ENCODE measurements around the gene NXN.
"Not testable (repeated sequence)": the region's sequence is repeated elsewhere in the genome, so short reads cannot be mapped to it uniquely, and the experiment has no call there.

DNA sequence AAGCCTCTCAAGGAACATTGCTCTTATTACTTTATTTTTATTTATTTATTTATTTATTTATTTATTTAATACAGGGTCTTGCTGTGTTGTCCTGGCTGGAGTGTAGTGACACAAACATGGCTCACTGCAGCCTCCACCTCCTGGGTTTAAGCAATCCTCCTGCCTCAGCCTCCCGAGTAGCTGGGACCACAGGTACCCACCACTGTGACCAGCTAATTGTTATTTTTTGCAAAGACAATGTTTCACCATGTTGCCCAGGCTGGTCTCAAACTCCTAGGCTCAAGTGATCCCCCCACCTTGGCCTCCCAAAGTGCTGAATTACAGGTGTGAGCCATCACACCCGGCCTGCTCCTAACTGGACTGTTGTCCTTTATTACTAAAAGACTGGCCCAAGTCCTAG lies 4.8 kb downstream of the NXN start:
- not testable (repeated sequence) for TF ChIP-seq CTCF (IDR thresholded peaks at IDR 0.05); ZFX (IDR thresholded peaks at IDR 0.05; ENCODE audit: borderline replicate concordance)
